GM12878 (cell line): ENCODE measurements around the gene GID8.

Source experiments
- ASH2L ChIP-seq: fragments of 300-600, 200-600 bp; sonication (generic); IDR thresholded peaks from 2 replicates; pipeline ENCODE4 v1.6.1; 2017; ENCODE audit warnings: low read depth, mild to moderate bottlenecking, borderline replicate concordance
- ETV6 ChIP-seq, 2 experiments: fragments of 450-650 bp in 1 of 2; IDR thresholded peaks in 1 of 2; conservative IDR thresholded peaks in 1 of 2; 2 replicates each; pipeline ENCODE4 v1.6.1; 2014; ENCODE audit warnings: antibody characterized with exemption in 1 of 2, borderline replicate concordance in 1 of 2, low read depth in 1 of 2, mild to moderate bottlenecking in 1 of 2, moderate library complexity in 1 of 2
- EZH2 ChIP-seq: IDR thresholded peaks from 2 replicates; pipeline ENCODE4 v1.6.1; 2012; ENCODE audit warnings: low read depth, mild to moderate bottlenecking, control low read depth, inconsistent platforms, low read length, borderline replicate concordance; ENCODE audit not compliant: control insufficient read depth
- POLR2A ChIP-seq: IDR thresholded peaks from 2 replicates; pipeline ENCODE4 v1.6.1; 2011; ENCODE audit warnings: low read depth, mild to moderate bottlenecking, low read length
- RAD21 ChIP-seq: IDR thresholded peaks from 2 replicates; pipeline ENCODE4 v1.6.1; 2011; ENCODE audit warnings: mild to moderate bottlenecking, low read depth, low read length, moderate library complexity; ENCODE audit not compliant: insufficient read depth
- RBBP5 ChIP-seq: fragments of 200-600 bp; sonication (generic); conservative IDR thresholded peaks from 2 replicates; pipeline ENCODE4 v1.6.1; 2016
- SREBF2 ChIP-seq: IDR thresholded peaks from 2 replicates; pipeline ENCODE4 v1.6.1; 2012; ENCODE audit warnings: mild to moderate bottlenecking, low read length
- TCF12 ChIP-seq: IDR thresholded peaks from 2 replicates; pipeline ENCODE4 v1.6.1; 2011; ENCODE audit warnings: low read depth, mild to moderate bottlenecking, low read length
- YY1 ChIP-seq: IDR thresholded peaks from 2 replicates; pipeline ENCODE4 v1.6.1; 2011; ENCODE audit warnings: low read depth, mild to moderate bottlenecking, low read length
- TF ChIP-seq, protein P1 (sequence below): IDR thresholded peaks from 2 replicates; pipeline ENCODE4 v1.6.1; 2011; ENCODE audit warnings: borderline replicate concordance, low read depth, mild to moderate bottlenecking, moderate library complexity, mixed read lengths, low read length; ENCODE audit not compliant: insufficient read depth; ENCODE audit errors: extremely low read length
- TF ChIP-seq, protein P2 (sequence below): fragments of 450-650 bp; IDR thresholded peaks from 2 replicates; pipeline ENCODE4 v1.6.1; 2017; ENCODE audit warnings: mild to moderate bottlenecking
- TF ChIP-seq, protein P3 (sequence below): IDR thresholded peaks from 2 replicates; pipeline ENCODE4 v1.6.1; 2012; ENCODE audit warnings: low read depth, low read length, improper control_type of control experiment
- TF ChIP-seq, protein P4 (sequence below), 3 experiments: IDR thresholded peaks in 2 of 3; conservative IDR thresholded peaks in 1 of 3; 2 replicates each; pipeline ENCODE4 v1.5.1; 2011; ENCODE audit warnings: low read depth in 3 of 3, low read length in 3 of 3, mild to moderate bottlenecking in 3 of 3, control low read depth in 2 of 3, moderate library complexity in 2 of 3, inconsistent platforms in 1 of 3, mixed read lengths in 1 of 3; ENCODE audit not compliant: control insufficient read depth in 2 of 3, insufficient read depth in 1 of 3; ENCODE audit errors: extremely low read depth in 1 of 3

DNA sequence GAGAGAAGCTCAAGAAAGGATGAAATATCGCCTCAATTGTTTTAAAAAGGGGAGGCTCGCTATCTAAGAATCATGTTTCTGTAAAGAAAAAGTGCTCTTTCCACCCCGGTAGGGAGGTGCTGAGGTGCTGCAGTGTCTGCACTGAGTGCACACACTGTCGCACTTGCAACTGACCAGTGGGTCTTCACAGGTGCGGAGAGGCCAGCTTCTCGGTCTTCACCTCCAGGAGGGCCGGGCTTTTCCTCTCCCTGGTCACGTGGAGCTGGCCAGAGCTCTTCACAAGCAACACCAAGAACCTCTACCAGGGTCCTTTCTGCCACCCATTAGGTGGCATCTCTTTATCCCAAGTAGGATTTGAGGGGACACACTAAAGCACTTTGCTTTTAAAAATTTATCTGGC is 48.5 kb upstream of the GID8 start:
- TF ChIP-seq ETV6 (conservative IDR thresholded peaks at IDR 0.05 in 1 of 2, IDR thresholded peaks at IDR 0.05 in 1 of 2; ENCODE audit: borderline replicate concordance in 1 of 2, low read depth in 1 of 2) (no peak), YY1 (no peak), RAD21 (no peak), TCF12 (no peak), SREBF2 (no peak), EZH2 (no peak), RBBP5 (no peak), POLR2A (no peak), ASH2L (no peak)
- TF ChIP-seq, protein P1, sequence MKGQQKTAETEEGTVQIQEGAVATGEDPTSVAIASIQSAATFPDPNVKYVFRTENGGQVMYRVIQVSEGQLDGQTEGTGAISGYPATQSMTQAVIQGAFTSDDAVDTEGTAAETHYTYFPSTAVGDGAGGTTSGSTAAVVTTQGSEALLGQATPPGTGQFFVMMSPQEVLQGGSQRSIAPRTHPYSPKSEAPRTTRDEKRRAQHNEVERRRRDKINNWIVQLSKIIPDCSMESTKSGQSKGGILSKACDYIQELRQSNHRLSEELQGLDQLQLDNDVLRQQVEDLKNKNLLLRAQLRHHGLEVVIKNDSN = no peak
- TF ChIP-seq, protein P2, sequence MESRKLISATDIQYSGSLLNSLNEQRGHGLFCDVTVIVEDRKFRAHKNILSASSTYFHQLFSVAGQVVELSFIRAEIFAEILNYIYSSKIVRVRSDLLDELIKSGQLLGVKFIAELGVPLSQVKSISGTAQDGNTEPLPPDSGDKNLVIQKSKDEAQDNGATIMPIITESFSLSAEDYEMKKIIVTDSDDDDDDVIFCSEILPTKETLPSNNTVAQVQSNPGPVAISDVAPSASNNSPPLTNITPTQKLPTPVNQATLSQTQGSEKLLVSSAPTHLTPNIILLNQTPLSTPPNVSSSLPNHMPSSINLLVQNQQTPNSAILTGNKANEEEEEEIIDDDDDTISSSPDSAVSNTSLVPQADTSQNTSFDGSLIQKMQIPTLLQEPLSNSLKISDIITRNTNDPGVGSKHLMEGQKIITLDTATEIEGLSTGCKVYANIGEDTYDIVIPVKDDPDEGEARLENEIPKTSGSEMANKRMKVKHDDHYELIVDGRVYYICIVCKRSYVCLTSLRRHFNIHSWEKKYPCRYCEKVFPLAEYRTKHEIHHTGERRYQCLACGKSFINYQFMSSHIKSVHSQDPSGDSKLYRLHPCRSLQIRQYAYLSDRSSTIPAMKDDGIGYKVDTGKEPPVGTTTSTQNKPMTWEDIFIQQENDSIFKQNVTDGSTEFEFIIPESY = no peak
- TF ChIP-seq, protein P3, sequence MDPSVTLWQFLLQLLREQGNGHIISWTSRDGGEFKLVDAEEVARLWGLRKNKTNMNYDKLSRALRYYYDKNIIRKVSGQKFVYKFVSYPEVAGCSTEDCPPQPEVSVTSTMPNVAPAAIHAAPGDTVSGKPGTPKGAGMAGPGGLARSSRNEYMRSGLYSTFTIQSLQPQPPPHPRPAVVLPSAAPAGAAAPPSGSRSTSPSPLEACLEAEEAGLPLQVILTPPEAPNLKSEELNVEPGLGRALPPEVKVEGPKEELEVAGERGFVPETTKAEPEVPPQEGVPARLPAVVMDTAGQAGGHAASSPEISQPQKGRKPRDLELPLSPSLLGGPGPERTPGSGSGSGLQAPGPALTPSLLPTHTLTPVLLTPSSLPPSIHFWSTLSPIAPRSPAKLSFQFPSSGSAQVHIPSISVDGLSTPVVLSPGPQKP = no peak
- TF ChIP-seq, protein P4, sequence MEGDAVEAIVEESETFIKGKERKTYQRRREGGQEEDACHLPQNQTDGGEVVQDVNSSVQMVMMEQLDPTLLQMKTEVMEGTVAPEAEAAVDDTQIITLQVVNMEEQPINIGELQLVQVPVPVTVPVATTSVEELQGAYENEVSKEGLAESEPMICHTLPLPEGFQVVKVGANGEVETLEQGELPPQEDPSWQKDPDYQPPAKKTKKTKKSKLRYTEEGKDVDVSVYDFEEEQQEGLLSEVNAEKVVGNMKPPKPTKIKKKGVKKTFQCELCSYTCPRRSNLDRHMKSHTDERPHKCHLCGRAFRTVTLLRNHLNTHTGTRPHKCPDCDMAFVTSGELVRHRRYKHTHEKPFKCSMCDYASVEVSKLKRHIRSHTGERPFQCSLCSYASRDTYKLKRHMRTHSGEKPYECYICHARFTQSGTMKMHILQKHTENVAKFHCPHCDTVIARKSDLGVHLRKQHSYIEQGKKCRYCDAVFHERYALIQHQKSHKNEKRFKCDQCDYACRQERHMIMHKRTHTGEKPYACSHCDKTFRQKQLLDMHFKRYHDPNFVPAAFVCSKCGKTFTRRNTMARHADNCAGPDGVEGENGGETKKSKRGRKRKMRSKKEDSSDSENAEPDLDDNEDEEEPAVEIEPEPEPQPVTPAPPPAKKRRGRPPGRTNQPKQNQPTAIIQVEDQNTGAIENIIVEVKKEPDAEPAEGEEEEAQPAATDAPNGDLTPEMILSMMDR (IDR thresholded peaks at IDR 0.05 in 2 of 3, conservative IDR thresholded peaks at IDR 0.05 in 1 of 3; ENCODE audit: control insufficient read depth in 2 of 3, extremely low read depth in 1 of 3, insufficient read depth in 1 of 3, low read depth in 3 of 3, low read length in 3 of 3) = no peak
